ENCODE data around the gene SAMMSON. TPM values are rescaled to one million over a fixed set of nuclear protein-coding genes. Genes with fewer than 3 reads are reported as not detected.

SAMMSON gene
- total and polyA plus RNA-seq, 2 donors (not counting 1 experiment from before 2014, with no cell fraction given): not detected

DNA sequence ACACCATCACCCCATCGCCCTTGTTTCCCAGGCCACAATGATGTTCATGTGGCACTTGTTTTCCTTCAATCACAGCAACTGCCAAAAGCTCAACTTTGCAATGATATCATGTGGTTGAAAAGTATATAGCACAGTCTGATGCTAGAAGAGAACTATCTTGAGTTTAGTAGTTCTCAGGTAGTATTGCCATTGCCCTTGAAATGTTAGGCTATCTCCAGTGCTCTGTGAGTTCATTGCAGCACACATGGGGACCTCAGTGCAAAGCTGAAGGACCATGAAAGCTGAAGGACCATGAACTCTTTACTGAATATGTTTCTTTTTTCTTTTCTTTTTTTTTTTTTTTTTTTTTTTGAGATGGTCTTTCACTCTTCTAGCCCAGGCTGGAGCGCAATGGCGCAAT, 35.9 kb upstream of the SAMMSON start:
- no peaks in the 10 kb centered on the region for H3K36me3 ChIP-seq (replicated peaks in 1 of 2; ENCODE audit: control extremely low read depth in 1 of 2, control insufficient read depth in 1 of 2, extremely low read depth in 1 of 2, insufficient read depth in 2 of 2, low read length in 1 of 2)
- DNase-seq: no peak
- CTCF ChIA-PET: interaction anchor here (0.8 kb wide), 1 partner anchor 1622 kb away, joined by 3 read pairs; no protein-coding TSS in a partner anchor

DNA sequence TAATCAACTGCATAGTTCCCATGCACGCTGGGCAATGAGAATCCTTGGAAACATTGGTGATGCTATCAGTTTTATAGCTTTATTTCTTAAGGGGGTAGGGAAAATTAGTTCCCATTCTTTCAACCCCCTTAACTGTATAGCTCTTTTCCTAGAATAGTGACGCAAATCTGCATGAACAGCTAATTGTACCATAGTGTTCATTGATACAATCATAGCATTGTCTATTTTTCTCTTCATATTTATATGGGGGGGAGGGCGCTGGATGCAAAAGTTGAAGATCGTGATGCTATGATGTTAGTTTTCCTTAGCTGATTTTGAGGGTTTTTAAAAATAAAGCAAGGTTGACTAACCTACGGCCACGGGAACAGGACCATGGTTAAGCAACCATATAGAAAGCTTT, 32.4 kb upstream of the SAMMSON start:
- H3K4me3 ChIP-seq (ENCODE audit: control extremely low read depth in 1 of 5, extremely low read depth in 1 of 5, insufficient read depth in 1 of 5, low read depth in 2 of 5, low read length in 4 of 5): no peak overlapping the region
- H2AFZ ChIP-seq (ENCODE audit: insufficient read depth, low read depth, low read length, poor library complexity, severe bottlenecking): no peak overlapping the region
- no peak overlapping the region for H3K27ac Mint-ChIP-seq
- intact Hi-C loops (cut with micrococcal nuclease): no loop called here
- no peaks in the 10 kb centered on the region for H3K79me2 ChIP-seq (ENCODE audit: control insufficient read depth, insufficient read depth, low read length)
- H3K27ac ChIP-seq (ENCODE audit: low read length in 2 of 2): no peak overlapping the region
- no peak overlapping the region for H3K4me2 ChIP-seq (replicated peaks; ENCODE audit: low read depth, low read length, poor library complexity, severe bottlenecking)
- H3K9me3 ChIP-seq (ENCODE audit: control extremely low read depth in 1 of 3, control insufficient read depth in 2 of 3, insufficient read depth in 1 of 3, low read length in 2 of 3): no peaks in the 10 kb centered on the region
- H3K4me1 Mint-ChIP-seq: no peaks in the 10 kb centered on the region
- H3K9me3 Mint-ChIP-seq (ENCODE audit: insufficient read depth): no peaks in the 10 kb centered on the region
- ChIA-PET CTCF (no interaction called here), POLR2A (no interaction called here)
- H3K9ac ChIP-seq (ENCODE audit: low read length): no peak overlapping the region
- no CpG with 5 or more reads among the region's 6 CpGs for WGBS (ENCODE audit: insufficient coverage)
- no peak for TF ChIP-seq EZH2 (IDR thresholded peaks at IDR 0.05; ENCODE audit: borderline replicate concordance, insufficient read depth, low read depth, low read length, poor library complexity, severe bottlenecking)
- TF ChIP-seq, protein P1, sequence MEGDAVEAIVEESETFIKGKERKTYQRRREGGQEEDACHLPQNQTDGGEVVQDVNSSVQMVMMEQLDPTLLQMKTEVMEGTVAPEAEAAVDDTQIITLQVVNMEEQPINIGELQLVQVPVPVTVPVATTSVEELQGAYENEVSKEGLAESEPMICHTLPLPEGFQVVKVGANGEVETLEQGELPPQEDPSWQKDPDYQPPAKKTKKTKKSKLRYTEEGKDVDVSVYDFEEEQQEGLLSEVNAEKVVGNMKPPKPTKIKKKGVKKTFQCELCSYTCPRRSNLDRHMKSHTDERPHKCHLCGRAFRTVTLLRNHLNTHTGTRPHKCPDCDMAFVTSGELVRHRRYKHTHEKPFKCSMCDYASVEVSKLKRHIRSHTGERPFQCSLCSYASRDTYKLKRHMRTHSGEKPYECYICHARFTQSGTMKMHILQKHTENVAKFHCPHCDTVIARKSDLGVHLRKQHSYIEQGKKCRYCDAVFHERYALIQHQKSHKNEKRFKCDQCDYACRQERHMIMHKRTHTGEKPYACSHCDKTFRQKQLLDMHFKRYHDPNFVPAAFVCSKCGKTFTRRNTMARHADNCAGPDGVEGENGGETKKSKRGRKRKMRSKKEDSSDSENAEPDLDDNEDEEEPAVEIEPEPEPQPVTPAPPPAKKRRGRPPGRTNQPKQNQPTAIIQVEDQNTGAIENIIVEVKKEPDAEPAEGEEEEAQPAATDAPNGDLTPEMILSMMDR (IDR thresholded peaks at IDR 0.05): no peak
- no peak overlapping the region for H3K4me3 Mint-ChIP-seq
- H3K27me3 Mint-ChIP-seq: no peaks in the 10 kb centered on the region
- H4K20me1 ChIP-seq (ENCODE audit: control insufficient read depth, insufficient read depth, low read length, poor library complexity, severe bottlenecking): no peaks in the 10 kb centered on the region
- DNase-seq: no peak
- ATAC-seq (ENCODE audit: low read depth): no peak
- H3K36me3 ChIP-seq (replicated peaks in 1 of 2; ENCODE audit: control extremely low read depth in 1 of 2, control insufficient read depth in 1 of 2, extremely low read depth in 1 of 2, insufficient read depth in 2 of 2, low read length in 1 of 2): no peaks in the 10 kb centered on the region
- H3K4me1 ChIP-seq (ENCODE audit: control insufficient read depth in 2 of 2, insufficient read depth in 2 of 2, low read length in 2 of 2): no peaks in the 10 kb centered on the region
- no peaks in the 10 kb centered on the region for H3K27me3 ChIP-seq (replicated peaks in 1 of 4; ENCODE audit: control extremely low read depth in 1 of 4, control insufficient read depth in 3 of 4, insufficient read depth in 4 of 4, low read length in 3 of 4)

More for the DNA sequence above, 35.9 kb upstream of the SAMMSON start:
- no peaks in the 10 kb centered on the region for H3K79me2 ChIP-seq (ENCODE audit: control insufficient read depth, insufficient read depth, low read length)
- WGBS (ENCODE audit: insufficient coverage): no CpG with 5 or more reads among the region's 3 CpGs
- intact Hi-C loops (cut with micrococcal nuclease): no loop called here
- H3K27me3 Mint-ChIP-seq: no peaks in the 10 kb centered on the region
- no peaks in the 10 kb centered on the region for H3K27me3 ChIP-seq (replicated peaks in 1 of 4; ENCODE audit: control extremely low read depth in 1 of 4, control insufficient read depth in 3 of 4, insufficient read depth in 4 of 4, low read length in 3 of 4)
- H3K4me1 Mint-ChIP-seq: no peaks in the 10 kb centered on the region
- H3K9ac ChIP-seq (ENCODE audit: low read length): no peak overlapping the region
- H2AFZ ChIP-seq (ENCODE audit: insufficient read depth, low read depth, low read length, poor library complexity, severe bottlenecking): no peak overlapping the region
- POLR2A ChIA-PET: interaction anchor here (0.5 kb wide), 1 partner anchor 12 kb away, joined by 3 read pairs; no protein-coding TSS in a partner anchor
- no peaks in the 10 kb centered on the region for H3K9me3 Mint-ChIP-seq (ENCODE audit: insufficient read depth)
- no peak overlapping the region for H3K27ac Mint-ChIP-seq
- no peak overlapping the region for H3K4me2 ChIP-seq (replicated peaks; ENCODE audit: low read depth, low read length, poor library complexity, severe bottlenecking)
- H3K4me1 ChIP-seq (ENCODE audit: control insufficient read depth in 2 of 2, insufficient read depth in 2 of 2, low read length in 2 of 2): no peaks in the 10 kb centered on the region
- H3K4me3 ChIP-seq (ENCODE audit: control extremely low read depth in 1 of 5, extremely low read depth in 1 of 5, insufficient read depth in 1 of 5, low read depth in 2 of 5, low read length in 4 of 5): no peak overlapping the region
- no peak overlapping the region for H3K4me3 Mint-ChIP-seq
- H4K20me1 ChIP-seq (ENCODE audit: control insufficient read depth, insufficient read depth, low read length, poor library complexity, severe bottlenecking): no peaks in the 10 kb centered on the region
- no peaks in the 10 kb centered on the region for H3K9me3 ChIP-seq (ENCODE audit: control extremely low read depth in 1 of 3, control insufficient read depth in 2 of 3, insufficient read depth in 1 of 3, low read length in 2 of 3)
- ATAC-seq (ENCODE audit: low read depth): no peak
- H3K27ac ChIP-seq (ENCODE audit: low read length in 2 of 2): no peak overlapping the region
- no peak for TF ChIP-seq EZH2 (IDR thresholded peaks at IDR 0.05; ENCODE audit: borderline replicate concordance, insufficient read depth, low read depth, low read length, poor library complexity, severe bottlenecking)
- TF ChIP-seq, protein P1 (IDR thresholded peaks at IDR 0.05): no peak
